ENCODE measurements around the gene MRPL43.

The MRPL43 gene

GRCh38 chr10:100948916-100949315 is 38.4 kb downstream of the MRPL43 start:
- Histone ChIP-seq H3K4me3 (ENCODE audit: low read depth in 1 of 2, low read length in 2 of 2) (no peak overlapping the region), H3K27ac (ENCODE audit: low read length) (no peak overlapping the region), H3K36me3 (ENCODE audit: insufficient read depth, low read length) (peaks cover 79% of the 10 kb centered on the region), H4K20me1 (ENCODE audit: insufficient read depth, low read length) (no peaks in the 10 kb centered on the region), H3K9me3 (ENCODE audit: insufficient read depth, low read length, severe bottlenecking) (no peaks in the 10 kb centered on the region), H3K4me1 (ENCODE audit: insufficient read depth, low read length) (no peaks in the 10 kb centered on the region), H3K4me2 (ENCODE audit: insufficient read depth, low read length) (no peak overlapping the region), H3K79me2 (ENCODE audit: insufficient read depth, low read length) (no peaks in the 10 kb centered on the region), H3K27me3 (ENCODE audit: insufficient read depth, low read length, poor library complexity) (no peaks in the 10 kb centered on the region), H3K9ac (ENCODE audit: low read depth, low read length) (no peak overlapping the region), H2AFZ (ENCODE audit: low read depth, low read length) (no peak overlapping the region)
- no peak for TF ChIP-seq EZH2 (IDR thresholded peaks at IDR 0.05; ENCODE audit: borderline replicate concordance, low read depth, low read length, severe bottlenecking)
- no peak for TF ChIP-seq CTCF (IDR thresholded peaks at IDR 0.05; ENCODE audit: borderline replicate concordance, extremely low read depth, low read length, poor library complexity, severe bottlenecking)
- DNase-seq (no peak), ATAC-seq (ENCODE audit: insufficient read depth, low read depth) (no peak)

- Histone ChIP-seq H3K27ac (ENCODE audit: low read length) (no peak overlapping the region), H3K4me3 (ENCODE audit: low read depth in 1 of 2, low read length in 2 of 2) (no peak overlapping the region), H2AFZ (ENCODE audit: low read depth, low read length) (no peak overlapping the region), H3K9me3 (ENCODE audit: insufficient read depth, low read length, severe bottlenecking) (no peaks in the 10 kb centered on the region), H3K4me1 (ENCODE audit: insufficient read depth, low read length) (no peaks in the 10 kb centered on the region; the same call in 1 of the 2 replicates), H4K20me1 (ENCODE audit: insufficient read depth, low read length) (no peaks in the 10 kb centered on the region), H3K27me3 (ENCODE audit: insufficient read depth, low read length, poor library complexity) (no peaks in the 10 kb centered on the region), H3K79me2 (ENCODE audit: insufficient read depth, low read length) (no peaks in the 10 kb centered on the region), H3K36me3 (ENCODE audit: insufficient read depth, low read length) (peaks cover 94% of the 10 kb centered on the region), H3K4me2 (ENCODE audit: insufficient read depth, low read length) (no peak overlapping the region), H3K9ac (ENCODE audit: low read depth, low read length) (no peak overlapping the region)
- TF ChIP-seq CTCF (IDR thresholded peaks at IDR 0.05; ENCODE audit: borderline replicate concordance, extremely low read depth, low read length, poor library complexity, severe bottlenecking) (no peak), EZH2 (IDR thresholded peaks at IDR 0.05; ENCODE audit: borderline replicate concordance, low read depth, low read length, severe bottlenecking) (no peak)
- DNase-seq, result no peak
- no peak for ATAC-seq (ENCODE audit: insufficient read depth, low read depth)
These were observed 41.5 kb downstream of the MRPL43 start for GRCh38 chr10:100945754-100946153.

GRCh38 chr10:100943508-100943907 is 43.8 kb downstream of the MRPL43 start:
- Histone ChIP-seq H3K4me2 (ENCODE audit: insufficient read depth, low read length) (no peak overlapping the region), H3K79me2 (ENCODE audit: insufficient read depth, low read length) (no peaks in the 10 kb centered on the region), H3K9me3 (ENCODE audit: insufficient read depth, low read length, severe bottlenecking) (no peaks in the 10 kb centered on the region), H4K20me1 (ENCODE audit: insufficient read depth, low read length) (no peaks in the 10 kb centered on the region), H3K9ac (ENCODE audit: low read depth, low read length) (no peak overlapping the region), H3K27me3 (ENCODE audit: insufficient read depth, low read length, poor library complexity) (no peaks in the 10 kb centered on the region), H3K27ac (ENCODE audit: low read length) (no peak overlapping the region), H3K36me3 (ENCODE audit: insufficient read depth, low read length) (peaks cover 92% of the 10 kb centered on the region), H2AFZ (ENCODE audit: low read depth, low read length) (no peak overlapping the region), H3K4me1 (ENCODE audit: insufficient read depth, low read length) (no peaks in the 10 kb centered on the region; the same call in 1 of the 2 replicates), H3K4me3 (ENCODE audit: low read depth in 1 of 2, low read length in 2 of 2) (no peak overlapping the region)
- DNase-seq (no peak), ATAC-seq (ENCODE audit: insufficient read depth, low read depth) (no peak; the same call in 2 of the 3 replicates)
- TF ChIP-seq CTCF (IDR thresholded peaks at IDR 0.05; ENCODE audit: borderline replicate concordance, extremely low read depth, low read length, poor library complexity, severe bottlenecking), result no peak
- no peak for TF ChIP-seq EZH2 (IDR thresholded peaks at IDR 0.05; ENCODE audit: borderline replicate concordance, low read depth, low read length, severe bottlenecking)

GRCh38 chr10:100942229-100942628 is 45.1 kb downstream of the MRPL43 start:
- H3K9ac ChIP-seq (ENCODE audit: low read depth, low read length), result no peak overlapping the region
- H3K27ac ChIP-seq (ENCODE audit: low read length), result no peak overlapping the region
- no peaks in the 10 kb centered on the region; the same call in 1 of the 2 replicates for H3K4me1 ChIP-seq (ENCODE audit: insufficient read depth, low read length)
- no peak overlapping the region for H3K4me3 ChIP-seq (ENCODE audit: low read depth in 1 of 2, low read length in 2 of 2)
- no peak overlapping the region for H2AFZ ChIP-seq (ENCODE audit: low read depth, low read length)
- H3K79me2 ChIP-seq (ENCODE audit: insufficient read depth, low read length), result no peaks in the 10 kb centered on the region
- H3K27me3 ChIP-seq (ENCODE audit: insufficient read depth, low read length, poor library complexity), result no peaks in the 10 kb centered on the region
- H3K9me3 ChIP-seq (ENCODE audit: insufficient read depth, low read length, severe bottlenecking), result no peaks in the 10 kb centered on the region
- no peak for DNase-seq
- no peaks in the 10 kb centered on the region for H4K20me1 ChIP-seq (ENCODE audit: insufficient read depth, low read length)
- ATAC-seq (ENCODE audit: insufficient read depth, low read depth), result no peak
- H3K36me3 ChIP-seq (ENCODE audit: insufficient read depth, low read length), result peaks cover 92% of the 10 kb centered on the region
- no peak for TF ChIP-seq CTCF (IDR thresholded peaks at IDR 0.05; ENCODE audit: borderline replicate concordance, extremely low read depth, low read length, poor library complexity, severe bottlenecking)
- TF ChIP-seq EZH2 (IDR thresholded peaks at IDR 0.05; ENCODE audit: borderline replicate concordance, low read depth, low read length, severe bottlenecking), result no peak
- no peak overlapping the region for H3K4me2 ChIP-seq (ENCODE audit: insufficient read depth, low read length)
